ENCODE measurements around the gene MPP1.

Gene MPP1

GRCh38 chrX:154732421-154733065 lies 72.7 kb downstream of the MPP1 start:
- Histone ChIP-seq H3K4me2 (ENCODE audit: low read length) (no peak overlapping the region), H3K79me2 (ENCODE audit: control insufficient read depth, low read length) (no peaks in the 10 kb centered on the region), H3K27me3 (ENCODE audit: control insufficient read depth, low read length) (no peaks in the 10 kb centered on the region), H4K20me1 (ENCODE audit: control insufficient read depth, insufficient read depth, low read depth, low read length) (no peaks in the 10 kb centered on the region), H3K9me2 (replicated peaks; ENCODE audit: control insufficient read depth, low read length) (no peaks in the 10 kb centered on the region), H3F3A (ENCODE audit: control insufficient read depth, insufficient read depth) (no peaks in the 10 kb centered on the region), H3K9me3 (ENCODE audit: control insufficient read depth, insufficient read depth, low read length) (no peaks in the 10 kb centered on the region), H3K4me1 (ENCODE audit: control insufficient read depth, low read length) (peaks cover 29% of the 10 kb centered on the region), H3K27ac (ENCODE audit: low read depth, low read length) (no peak overlapping the region), H3K4me3 (ENCODE audit: low read length) (no peak overlapping the region), H3K36me3 (ENCODE audit: control insufficient read depth, low read length) (no peaks in the 10 kb centered on the region)
- TF ChIP-seq EZH2phosphoT487 (IDR thresholded peaks at IDR 0.05; ENCODE audit: borderline replicate concordance, low read length) (no peak), CTCF (IDR thresholded peaks at IDR 0.05; ENCODE audit: low read depth, low read length, poor library complexity, severe bottlenecking) (no peak)

- no peaks in the 10 kb centered on the region for H3K27me3 ChIP-seq (ENCODE audit: control insufficient read depth, low read length)
These were observed 73.4 kb downstream of the MPP1 start for GRCh38 chrX:154731881-154732280.

GRCh38 chrX:154731184-154731583 lies 74.1 kb downstream of the MPP1 start:
- H3F3A ChIP-seq (ENCODE audit: control insufficient read depth, insufficient read depth), result no peaks in the 10 kb centered on the region
- H3K4me1 ChIP-seq (ENCODE audit: control insufficient read depth, low read length), result peaks cover 29% of the 10 kb centered on the region
- no peaks in the 10 kb centered on the region for H4K20me1 ChIP-seq (ENCODE audit: control insufficient read depth, insufficient read depth, low read depth, low read length)
- H3K36me3 ChIP-seq (ENCODE audit: control insufficient read depth, low read length), result no peaks in the 10 kb centered on the region
- H3K27me3 ChIP-seq (ENCODE audit: control insufficient read depth, low read length), result no peaks in the 10 kb centered on the region
- no peaks in the 10 kb centered on the region for H3K9me2 ChIP-seq (replicated peaks; ENCODE audit: control insufficient read depth, low read length)
- TF ChIP-seq EZH2phosphoT487 (IDR thresholded peaks at IDR 0.05; ENCODE audit: borderline replicate concordance, low read length) (no peak), CTCF (IDR thresholded peaks at IDR 0.05; ENCODE audit: low read depth, low read length, poor library complexity, severe bottlenecking) (no peak)
- no peak overlapping the region for H3K27ac ChIP-seq (ENCODE audit: low read depth, low read length)
- H3K9me3 ChIP-seq (ENCODE audit: control insufficient read depth, insufficient read depth, low read length), result no peaks in the 10 kb centered on the region
- H3K4me3 ChIP-seq (ENCODE audit: low read length), result no peak overlapping the region
- H3K79me2 ChIP-seq (ENCODE audit: control insufficient read depth, low read length), result no peaks in the 10 kb centered on the region
- no peak overlapping the region for H3K4me2 ChIP-seq (ENCODE audit: low read length)

More at GRCh38 chrX:154731881-154732280, 73.4 kb downstream of the MPP1 start:
- H3K4me3 ChIP-seq (ENCODE audit: low read length), result no peak overlapping the region
- H3K79me2 ChIP-seq (ENCODE audit: control insufficient read depth, low read length), result no peaks in the 10 kb centered on the region
- H3F3A ChIP-seq (ENCODE audit: control insufficient read depth, insufficient read depth), result no peaks in the 10 kb centered on the region
- peaks cover 29% of the 10 kb centered on the region for H3K4me1 ChIP-seq (ENCODE audit: control insufficient read depth, low read length)
- no peaks in the 10 kb centered on the region for H4K20me1 ChIP-seq (ENCODE audit: control insufficient read depth, insufficient read depth, low read depth, low read length)
- no peaks in the 10 kb centered on the region for H3K9me3 ChIP-seq (ENCODE audit: control insufficient read depth, insufficient read depth, low read length)
- H3K27ac ChIP-seq (ENCODE audit: low read depth, low read length), result no peak overlapping the region
- H3K36me3 ChIP-seq (ENCODE audit: control insufficient read depth, low read length), result no peaks in the 10 kb centered on the region
- TF ChIP-seq EZH2phosphoT487 (IDR thresholded peaks at IDR 0.05; ENCODE audit: borderline replicate concordance, low read length) (no peak), CTCF (IDR thresholded peaks at IDR 0.05; ENCODE audit: low read depth, low read length, poor library complexity, severe bottlenecking) (no peak)
- H3K9me2 ChIP-seq (replicated peaks; ENCODE audit: control insufficient read depth, low read length), result no peaks in the 10 kb centered on the region
- H3K4me2 ChIP-seq (ENCODE audit: low read length), result no peak overlapping the region

All from DOHH2 (cell line).